ENCODE results near the gene AKR1C1.
"Not testable (repeated sequence)": the region's sequence is repeated elsewhere in the genome, so short reads cannot be mapped to it uniquely, and the experiment has no call there.

The AKR1C1 gene

GRCh38 chr10:4947039-4947634 lies 16.1 kb upstream of the AKR1C1 start:
- in situ Hi-C loops (cut with MboI; ENCODE audit: low sequenced_read_pairs): no loop called here

- in situ Hi-C loops (cut with MboI; ENCODE audit: low sequenced_read_pairs): no loop called here
These were observed 15.3 kb upstream of the AKR1C1 start for GRCh38 chr10:4947635-4948596.

- in situ Hi-C loops (cut with MboI; ENCODE audit: low sequenced_read_pairs): not testable (repeated sequence)
These were observed 11.6 kb upstream of the AKR1C1 start for GRCh38 chr10:4951512-4952162.

- in situ Hi-C loops (cut with MboI; ENCODE audit: low sequenced_read_pairs): no loop called here
These were observed 9.8 kb upstream of the AKR1C1 start for GRCh38 chr10:4953405-4953804.

GRCh38 chr10:4956088-4956487 lies 7.1 kb upstream of the AKR1C1 start:
- in situ Hi-C loops (cut with MboI; ENCODE audit: low sequenced_read_pairs): not testable (repeated sequence)

- in situ Hi-C loops (cut with MboI; ENCODE audit: low sequenced_read_pairs): not testable (repeated sequence)
These were observed 6.1 kb upstream of the AKR1C1 start for GRCh38 chr10:4956955-4957645.

GRCh38 chr10:4961558-4961957 lies 1.7 kb upstream of the AKR1C1 start:
- in situ Hi-C loops (cut with MboI; ENCODE audit: low sequenced_read_pairs): not testable (repeated sequence)

- in situ Hi-C loops (cut with MboI; ENCODE audit: low sequenced_read_pairs): not testable (repeated sequence)
These were observed 907 bp upstream of the AKR1C1 start for GRCh38 chr10:4962308-4962707.

- in situ Hi-C loops (cut with MboI; ENCODE audit: low sequenced_read_pairs): not testable (repeated sequence)
These were observed 570 bp downstream of the AKR1C1 start for GRCh38 chr10:4963815-4964154.

GRCh38 chr10:4965763-4966162 lies 2.5 kb downstream of the AKR1C1 start:
- in situ Hi-C loops (cut with MboI; ENCODE audit: low sequenced_read_pairs): not testable (repeated sequence)

GRCh38 chr10:4967189-4967588 lies 4.0 kb downstream of the AKR1C1 start:
- in situ Hi-C loops (cut with MboI; ENCODE audit: low sequenced_read_pairs): not testable (repeated sequence)

- in situ Hi-C loops (cut with MboI; ENCODE audit: low sequenced_read_pairs): not testable (repeated sequence)
These were observed 6.1 kb downstream of the AKR1C1 start for GRCh38 chr10:4969289-4969688.

- in situ Hi-C loops (cut with MboI; ENCODE audit: low sequenced_read_pairs): not testable (repeated sequence)
These were observed 7.1 kb downstream of the AKR1C1 start for GRCh38 chr10:4970362-4970761.

GRCh38 chr10:4972369-4973142 lies 9.3 kb downstream of the AKR1C1 start:
- in situ Hi-C loops (cut with MboI; ENCODE audit: low sequenced_read_pairs): not testable (repeated sequence)

- in situ Hi-C loops (cut with MboI; ENCODE audit: low sequenced_read_pairs): not testable (repeated sequence)
These were observed 10.1 kb downstream of the AKR1C1 start for GRCh38 chr10:4973294-4973693.

- in situ Hi-C loops (cut with MboI; ENCODE audit: low sequenced_read_pairs): not testable (repeated sequence)
These were observed 11.2 kb downstream of the AKR1C1 start for GRCh38 chr10:4974400-4974799.

- in situ Hi-C loops (cut with MboI; ENCODE audit: low sequenced_read_pairs): no loop called here
These were observed 13.8 kb downstream of the AKR1C1 start for GRCh38 chr10:4977025-4977424.

- in situ Hi-C loops (cut with MboI; ENCODE audit: low sequenced_read_pairs): no loop called here
These were observed 15.7 kb downstream of the AKR1C1 start for GRCh38 chr10:4978870-4979269.

- in situ Hi-C loops (cut with MboI; ENCODE audit: low sequenced_read_pairs): no loop called here
These were observed 17.6 kb downstream of the AKR1C1 start for GRCh38 chr10:4980793-4981192.

GRCh38 chr10:4981722-4982471 lies 18.7 kb downstream of the AKR1C1 start:
- in situ Hi-C loops (cut with MboI; ENCODE audit: low sequenced_read_pairs): no loop called here
